ENCODE measurements around the gene SIK3.

Gene SIK3

GRCh38 chr11:117070016-117070415 is 28.2 kb downstream of the SIK3 start:
- no peak for TF ChIP-seq CTCF (IDR thresholded peaks at IDR 0.05)
- peaks cover 0 to 36% (median 27%) of the 10 kb centered on the region in 4 donors for H3K4me1 ChIP-seq
- no peak overlapping the region for H3K4me3 ChIP-seq
- H3K27ac ChIP-seq = no peak overlapping the region
- no peaks in the 10 kb centered on the region for H3K27me3 ChIP-seq
- DNase-seq = no peak
- no peaks in the 10 kb centered on the region for H3K36me3 ChIP-seq
- intact Hi-C loops (cut with DNase I; ENCODE audit: low total_unique reads) = no loop called here
- no peaks in the 10 kb centered on the region for H3K9me3 ChIP-seq

GRCh38 chr11:117068303-117068860 is 29.8 kb downstream of the SIK3 start:
- peaks cover 0 to 42% (median 31%) of the 10 kb centered on the region in 4 donors for H3K4me1 ChIP-seq
- no peak overlapping the region for H3K27ac ChIP-seq
- intact Hi-C loops (cut with DNase I; ENCODE audit: low total_unique reads) = loop anchor here (10.0 kb wide), 1 partner anchor 94 kb away; no protein-coding TSS in a partner anchor

GRCh38 chr11:117066959-117067358 is 31.3 kb downstream of the SIK3 start:
- DNase-seq = no peak
- Histone ChIP-seq H3K4me1 (peaks cover 0 to 39% (median 21%) of the 10 kb centered on the region in 4 donors), H3K27me3 (no peaks in the 10 kb centered on the region), H3K9me3 (no peaks in the 10 kb centered on the region), H3K36me3 (no peaks in the 10 kb centered on the region), H3K4me3 (no peak overlapping the region), H3K27ac (no peak overlapping the region)
- intact Hi-C loops (cut with DNase I; ENCODE audit: low total_unique reads) = loop anchor here (10.0 kb wide), 1 partner anchor 92 kb away; no protein-coding TSS in a partner anchor
- TF ChIP-seq CTCF (IDR thresholded peaks at IDR 0.05) = no peak

More at GRCh38 chr11:117068303-117068860, 29.8 kb downstream of the SIK3 start:
- Histone ChIP-seq H3K36me3 (no peaks in the 10 kb centered on the region), H3K9me3 (no peaks in the 10 kb centered on the region), H3K27me3 (no peaks in the 10 kb centered on the region), H3K4me3 (no peak overlapping the region)
- no peak for DNase-seq
- TF ChIP-seq CTCF (IDR thresholded peaks at IDR 0.05) = no peak

- Histone ChIP-seq H3K27me3 (no peaks in the 10 kb centered on the region), H3K4me3 (no peak overlapping the region), H3K27ac (no peak overlapping the region), H3K9me3 (no peaks in the 10 kb centered on the region), H3K36me3 (no peaks in the 10 kb centered on the region), H3K4me1 (peaks cover 0 to 30% (median 9%) of the 10 kb centered on the region in 4 donors)
- intact Hi-C loops (cut with DNase I; ENCODE audit: low total_unique reads) = loop anchor here (10.0 kb wide), 1 partner anchor 89 kb away; no protein-coding TSS in a partner anchor
- TF ChIP-seq CTCF (IDR thresholded peaks at IDR 0.05) = no peak
- no peak for DNase-seq
Measured at GRCh38 chr11:117064275-117064674, 34.0 kb downstream of the SIK3 start.

- intact Hi-C loops (cut with DNase I; ENCODE audit: low total_unique reads) = loop anchor here (10.0 kb wide), 1 partner anchor 88 kb away; no protein-coding TSS in a partner anchor
- Histone ChIP-seq H3K27ac (no peak overlapping the region), H3K36me3 (no peaks in the 10 kb centered on the region), H3K4me1 (peaks cover 0 to 43% (median 10%) of the 10 kb centered on the region in 4 donors), H3K9me3 (no peaks in the 10 kb centered on the region), H3K4me3 (no peak overlapping the region), H3K27me3 (no peaks in the 10 kb centered on the region)
- no peak for TF ChIP-seq CTCF (IDR thresholded peaks at IDR 0.05)
- DNase-seq = no peak
Measured at GRCh38 chr11:117062498-117062897, 35.7 kb downstream of the SIK3 start.
